Measurements from ENCODE around the gene ADAM19.

GRCh38 chr5:157481265-157481664 is 94.3 kb downstream of the ADAM19 start:
- TF ChIP-seq POLR2A (IDR thresholded peaks at IDR 0.05) (no peak), CTCF (IDR thresholded peaks at IDR 0.05) (no peak), POLR2AphosphoS5 (IDR thresholded peaks at IDR 0.05) (peak in 1 of 3 donors; percentile 31)
